CD4-positive, CD25-positive, alpha-beta regulatory T cell (primary cell): ENCODE measurements around the gene CD93. TPM values are rescaled to one million over a fixed set of nuclear protein-coding genes. Genes with fewer than 3 reads are reported as not detected.

Source experiments
- ATAC-seq, 2 donors: fragments of 150-1000 bp; cut with Tn5 transposase; one replicate each; pipeline ENCODE4 v1.10.0; 2021; ENCODE audit warnings: low read depth in 2 of 2, moderate number of reproducible peaks in 2 of 2, moderate library complexity in 1 of 2
- DNase-seq, 3 donors: peaks; one replicate each; pipeline versions ENCODE4 v3.0.0 to v3.0.0-alpha.2; 2012 to 2022; ENCODE audit warnings: mixed read lengths in 1 of 3
- H3K27ac ChIP-seq: one replicate; pipeline ENCODE4 v1.7.0; 2013; ENCODE audit warnings: mild to moderate bottlenecking, low read length; ENCODE audit not compliant: insufficient read depth, poor library complexity, severe bottlenecking
- H3K27me3 ChIP-seq: one replicate; pipeline ENCODE4 v1.7.0; 2013; ENCODE audit warnings: low read length; ENCODE audit not compliant: control insufficient read depth, insufficient read depth
- H3K36me3 ChIP-seq: one replicate; pipeline ENCODE4 v1.7.0; 2013; ENCODE audit warnings: mild to moderate bottlenecking, low read length, moderate library complexity; ENCODE audit not compliant: control insufficient read depth, insufficient read depth
- H3K4me1 ChIP-seq: 2 replicates; pipeline ENCODE4 v1.7.0; 2013; ENCODE audit warnings: mild to moderate bottlenecking, low read length; ENCODE audit not compliant: insufficient read depth, control insufficient read depth, poor library complexity, severe bottlenecking
- H3K4me3 ChIP-seq: one replicate; pipeline ENCODE4 v1.7.0; 2013; ENCODE audit warnings: low read depth, mild to moderate bottlenecking, low read length, moderate library complexity
- H3K9me3 ChIP-seq, 2 experiments: 1 replicate in 1 of 2; 2 replicates in 1 of 2; pipeline ENCODE4 v1.7.0; 2013; ENCODE audit warnings: low read length in 2 of 2, mild to moderate bottlenecking in 1 of 2, moderate library complexity in 1 of 2; ENCODE audit not compliant: control insufficient read depth in 2 of 2
- H3K27ac Mint-ChIP-seq, 3 donors: one replicate each; pipeline ENCODE4 v1.8.0; 2020 to 2022; ENCODE audit warnings: mild to moderate bottlenecking in 3 of 3, mixed read lengths in 3 of 3, moderate library complexity in 2 of 3
- H3K27me3 Mint-ChIP-seq: one replicate; pipeline ENCODE4 v1.8.0; 2022; ENCODE audit warnings: mild to moderate bottlenecking, mixed read lengths
- H3K36me3 Mint-ChIP-seq: one replicate; pipeline ENCODE4 v1.8.0; 2020; ENCODE audit warnings: mixed read lengths
- H3K4me1 Mint-ChIP-seq, 4 donors: one replicate each; pipeline ENCODE4 v1.8.0; 2020 to 2022; ENCODE audit warnings: mixed read lengths in 4 of 4, mild to moderate bottlenecking in 1 of 4
- H3K4me3 Mint-ChIP-seq, 4 donors: one replicate each; pipeline ENCODE4 v1.8.0; 2020 to 2022; ENCODE audit warnings: mild to moderate bottlenecking in 4 of 4, mixed read lengths in 4 of 4, moderate library complexity in 3 of 4
- H3K9me3 Mint-ChIP-seq, 7 donors: one replicate each; pipeline ENCODE4 v1.8.0; 2020 to 2022; ENCODE audit warnings: mixed read lengths in 7 of 7, mild to moderate bottlenecking in 3 of 7, moderate library complexity in 2 of 7
- polyA plus RNA-seq, 4 donors: library from polyadenylated mRNA; unstranded; fragments of 300-500 nt; fragmentation: Illumina TruSeq; gene quantifications; one replicate each; pipeline ENCODE4 v1.2.3, GENCODE V29; 2021
- total RNA-seq: library from RNA; stranded (reverse); gene quantifications from one replicate; pipeline ENCODE4 v1.2.3, GENCODE V29; 2022

The CD93 gene
- total and polyA plus RNA-seq, 5 donors from 2014 or later, result 0.12 to 3.3 (median 0.30) TPM

DNA sequence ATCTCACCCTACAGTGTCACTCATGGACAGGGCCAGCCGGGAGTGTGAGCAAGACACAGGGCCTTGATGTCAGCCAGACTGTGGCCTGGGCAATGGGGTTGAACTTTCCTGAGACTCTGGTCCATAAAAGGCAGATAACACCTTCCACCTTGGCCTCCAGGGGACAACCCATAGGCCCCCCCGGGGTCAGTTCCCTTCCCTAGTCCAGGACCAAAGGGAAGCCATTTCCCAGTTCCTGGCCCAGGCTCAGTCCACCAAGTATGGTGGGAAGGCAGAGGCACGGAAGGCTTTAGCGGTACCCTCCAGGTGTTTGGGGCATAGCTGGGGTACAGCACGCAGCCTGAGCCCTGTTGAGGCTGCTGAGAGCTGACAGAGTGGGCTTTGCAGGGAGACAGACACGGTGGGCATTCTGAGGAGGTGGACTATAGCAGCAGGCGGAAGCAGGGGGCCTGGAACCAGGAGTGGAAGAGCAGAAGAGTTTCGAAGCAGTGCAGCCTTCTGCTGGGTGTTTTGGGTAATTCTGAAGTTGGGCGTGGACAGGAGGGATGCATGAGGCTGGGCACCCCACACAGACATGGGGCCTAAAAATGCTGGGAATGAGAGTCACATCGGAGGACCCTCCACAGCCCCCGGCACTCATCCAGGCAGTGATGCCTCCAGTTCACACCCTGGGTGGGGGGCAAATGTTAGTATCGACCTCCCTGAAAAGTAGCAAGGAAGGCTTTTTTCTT lies 43.9 kb upstream of the CD93 start:
- peaks cover 10% of the 10 kb centered on the region for H3K4me1 ChIP-seq
- no peak overlapping the region for H3K4me3 ChIP-seq
- no peak overlapping the region for H3K27ac ChIP-seq
- Mint-ChIP-seq H3K9me3 (peaks cover 0 to under 1% (median 0%) of the 10 kb centered on the region in 7 donors), H3K4me1 (peaks cover 0 to 17% (median 8%) of the 10 kb centered on the region in 4 donors), H3K4me3 (no peak overlapping the region), H3K36me3 (no peaks in the 10 kb centered on the region), H3K27ac (no peak overlapping the region), H3K27me3 (no peaks in the 10 kb centered on the region)
- no peak for DNase-seq
- H3K27me3 ChIP-seq, result no peaks in the 10 kb centered on the region
- no peaks in the 10 kb centered on the region for H3K9me3 ChIP-seq
- no peaks in the 10 kb centered on the region for H3K36me3 ChIP-seq
- no peak for ATAC-seq

DNA sequence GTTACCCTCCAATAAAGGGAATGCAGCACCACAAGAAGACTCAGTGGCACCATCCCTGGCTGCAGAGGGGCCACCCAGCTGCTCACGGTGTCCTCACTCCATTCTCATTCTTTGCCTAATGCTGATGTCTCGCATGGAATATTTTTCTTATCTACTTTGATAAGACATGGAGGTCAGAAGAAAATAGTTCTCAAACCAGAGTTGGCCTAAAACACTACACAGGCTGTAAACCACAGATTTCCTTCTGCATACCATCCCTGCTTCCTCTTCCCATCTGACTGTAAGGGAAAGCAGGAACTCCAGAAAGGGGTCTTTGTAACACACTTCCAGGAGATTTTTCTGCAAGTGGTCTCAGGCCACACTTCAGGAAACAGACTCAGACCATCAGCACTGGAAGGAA lies 43.1 kb upstream of the CD93 start:
- Histone ChIP-seq H3K36me3 (no peaks in the 10 kb centered on the region), H3K4me3 (no peak overlapping the region), H3K27me3 (no peaks in the 10 kb centered on the region), H3K9me3 (no peaks in the 10 kb centered on the region), H3K4me1 (peaks cover 10% of the 10 kb centered on the region), H3K27ac (no peak overlapping the region)
- DNase-seq (no peak), ATAC-seq (no peak)
- Mint-ChIP-seq H3K4me1 (peaks cover 0 to 25% (median 12%) of the 10 kb centered on the region in 4 donors), H3K4me3 (no peak overlapping the region), H3K27me3 (no peaks in the 10 kb centered on the region), H3K9me3 (no peaks in the 10 kb centered on the region), H3K36me3 (no peaks in the 10 kb centered on the region), H3K27ac (no peak overlapping the region)

DNA sequence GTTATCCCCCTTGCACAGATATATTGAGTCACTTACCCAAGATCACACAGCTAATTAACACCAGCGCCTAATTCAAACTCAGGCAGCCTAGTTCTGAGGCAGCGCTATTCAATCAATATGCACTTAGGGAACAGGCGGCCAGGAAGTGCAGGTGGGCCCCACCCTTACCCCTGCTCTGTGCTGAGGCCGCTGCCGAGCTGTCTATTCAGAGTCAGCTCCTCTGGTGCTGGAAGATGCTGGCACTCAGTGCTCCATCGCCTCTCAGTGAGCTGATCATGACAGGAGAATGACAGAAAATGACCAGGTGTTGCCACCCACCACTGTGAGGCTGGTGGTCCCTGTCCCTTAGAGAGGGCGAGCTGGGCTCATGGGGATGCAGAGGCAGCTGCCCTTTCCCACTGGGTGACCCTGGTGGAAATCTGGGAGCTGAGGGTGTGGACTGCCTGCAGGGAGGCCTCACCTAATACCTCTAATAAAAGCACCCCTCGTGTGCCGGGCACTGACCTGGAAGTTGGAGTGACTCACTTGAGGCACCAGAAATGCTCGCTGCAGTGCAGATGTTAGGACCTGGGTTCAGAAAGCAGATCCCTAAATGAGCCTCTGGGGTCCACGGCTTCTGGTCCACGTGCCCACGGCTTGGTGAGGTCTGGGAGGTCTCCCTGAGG lies 42.5 kb upstream of the CD93 start:
- Mint-ChIP-seq H3K4me3 (peak overlapping the region in 1 of 4 donors; percentile 10), H3K27me3 (no peaks in the 10 kb centered on the region), H3K4me1 (peaks cover 0 to 30% (median 15%) of the 10 kb centered on the region in 4 donors), H3K36me3 (no peaks in the 10 kb centered on the region), H3K9me3 (no peaks in the 10 kb centered on the region), H3K27ac (peak overlapping the region in 2 of 3 donors; percentile 26 to 31)
- H3K9me3 ChIP-seq, result no peaks in the 10 kb centered on the region
- H3K27me3 ChIP-seq, result no peaks in the 10 kb centered on the region
- DNase-seq (no peak), ATAC-seq (no peak)
- H3K4me3 ChIP-seq, result no peak overlapping the region
- no peak overlapping the region for H3K27ac ChIP-seq
- no peaks in the 10 kb centered on the region for H3K36me3 ChIP-seq
- H3K4me1 ChIP-seq, result peaks cover 14% of the 10 kb centered on the region

DNA sequence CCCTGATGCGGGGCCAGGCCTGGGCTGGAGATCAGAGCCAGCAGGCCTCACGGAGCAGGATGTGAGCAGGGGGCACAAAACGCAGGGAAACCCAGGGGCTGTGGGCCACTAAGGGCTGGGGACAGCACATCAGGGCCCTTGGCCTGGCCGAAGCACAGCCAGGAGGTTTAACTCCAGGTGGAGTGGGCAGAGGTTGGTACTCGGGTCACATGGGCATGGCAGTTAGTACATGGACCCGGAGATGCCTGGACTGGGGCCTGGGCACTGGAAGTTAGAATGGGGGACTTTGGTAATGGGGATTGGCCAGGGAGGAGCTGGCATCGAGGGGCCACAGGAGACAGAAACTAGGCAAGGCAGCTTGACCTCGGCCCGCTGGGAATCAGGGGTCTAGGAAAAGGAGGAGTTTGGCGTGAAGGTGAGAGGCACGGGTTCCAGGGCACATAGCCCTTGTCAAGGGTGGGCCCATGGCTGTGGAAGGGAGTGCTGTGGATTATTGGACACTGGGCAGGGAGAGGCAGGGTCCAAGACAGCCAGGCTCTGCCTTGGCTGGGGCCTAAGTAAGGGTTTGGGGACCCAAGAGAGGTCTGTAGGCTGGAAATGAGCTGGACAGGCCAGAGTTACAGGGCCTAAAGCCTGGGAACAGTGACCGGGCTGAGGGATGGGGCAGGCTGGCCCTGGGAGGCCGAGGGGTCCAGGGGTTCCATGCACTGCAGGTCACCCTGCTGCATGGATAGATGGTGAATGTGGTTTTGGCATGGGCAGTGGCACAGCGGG lies 41.6 kb upstream of the CD93 start:
- H3K4me3 Mint-ChIP-seq, result no peak overlapping the region
- no peak for ATAC-seq

DNA sequence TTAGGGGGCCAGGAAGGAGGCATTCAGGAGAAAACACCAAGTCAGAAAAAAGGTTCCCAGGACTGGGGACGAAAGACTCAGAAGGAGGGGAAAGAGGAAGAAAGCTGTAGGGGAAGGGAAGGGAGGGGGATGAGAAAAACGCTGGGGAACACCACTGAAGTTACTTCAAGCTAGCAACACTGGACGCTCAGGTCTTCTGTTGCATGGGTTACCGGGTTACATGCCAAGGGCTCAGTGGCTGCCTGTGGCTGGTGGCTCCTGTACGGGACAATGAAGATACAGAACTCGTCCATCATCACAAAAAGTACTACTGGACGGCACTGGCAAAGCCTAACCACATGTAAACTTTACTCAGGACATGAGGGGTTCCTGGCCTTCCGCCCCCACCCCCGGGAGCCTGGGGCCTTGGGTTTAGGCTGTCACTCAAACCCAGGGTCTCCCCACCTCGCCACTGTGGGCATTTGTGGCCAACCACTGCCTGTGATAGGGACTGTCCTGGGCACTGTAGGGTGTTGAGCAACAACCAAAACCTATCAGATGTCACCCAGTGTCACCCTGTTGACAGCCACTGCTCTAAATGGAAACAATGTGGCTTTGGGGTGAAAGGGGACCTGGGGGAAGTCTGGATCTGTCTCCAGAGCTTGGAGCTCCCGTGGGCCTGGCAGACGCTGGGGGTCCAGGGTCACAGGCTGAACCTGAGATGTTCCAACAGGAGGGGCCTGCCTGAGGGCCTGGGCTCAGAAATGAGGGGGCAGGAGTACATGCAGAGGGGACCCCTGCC lies 40.3 kb upstream of the CD93 start:
- Histone ChIP-seq H3K27ac (no peak overlapping the region), H3K9me3 (no peaks in the 10 kb centered on the region), H3K36me3 (no peaks in the 10 kb centered on the region), H3K4me1 (peaks cover 14% of the 10 kb centered on the region), H3K4me3 (no peak overlapping the region), H3K27me3 (no peaks in the 10 kb centered on the region)
- Mint-ChIP-seq H3K9me3 (no peaks in the 10 kb centered on the region), H3K4me3 (no peak overlapping the region), H3K27me3 (no peaks in the 10 kb centered on the region), H3K27ac (peak overlapping the region in 1 of 3 donors; percentile 43), H3K36me3 (no peaks in the 10 kb centered on the region), H3K4me1 (peaks cover 0 to 35% (median 17%) of the 10 kb centered on the region in 4 donors)
- ATAC-seq, result no peak
- DNase-seq, result no peak

More for the DNA sequence above, 41.6 kb upstream of the CD93 start:
- Histone ChIP-seq H3K4me1 (peaks cover 14% of the 10 kb centered on the region), H3K27me3 (no peaks in the 10 kb centered on the region), H3K27ac (no peak overlapping the region), H3K36me3 (no peaks in the 10 kb centered on the region), H3K9me3 (no peaks in the 10 kb centered on the region), H3K4me3 (no peak overlapping the region)
- H3K27ac Mint-ChIP-seq, result peak overlapping the region in 2 of 3 donors; percentile 26 to 67
- peaks cover 0 to 35% (median 16%) of the 10 kb centered on the region in 4 donors for H3K4me1 Mint-ChIP-seq
- no peaks in the 10 kb centered on the region for H3K9me3 Mint-ChIP-seq
- H3K27me3 Mint-ChIP-seq, result no peaks in the 10 kb centered on the region
- no peak for DNase-seq
- H3K36me3 Mint-ChIP-seq, result no peaks in the 10 kb centered on the region

DNA sequence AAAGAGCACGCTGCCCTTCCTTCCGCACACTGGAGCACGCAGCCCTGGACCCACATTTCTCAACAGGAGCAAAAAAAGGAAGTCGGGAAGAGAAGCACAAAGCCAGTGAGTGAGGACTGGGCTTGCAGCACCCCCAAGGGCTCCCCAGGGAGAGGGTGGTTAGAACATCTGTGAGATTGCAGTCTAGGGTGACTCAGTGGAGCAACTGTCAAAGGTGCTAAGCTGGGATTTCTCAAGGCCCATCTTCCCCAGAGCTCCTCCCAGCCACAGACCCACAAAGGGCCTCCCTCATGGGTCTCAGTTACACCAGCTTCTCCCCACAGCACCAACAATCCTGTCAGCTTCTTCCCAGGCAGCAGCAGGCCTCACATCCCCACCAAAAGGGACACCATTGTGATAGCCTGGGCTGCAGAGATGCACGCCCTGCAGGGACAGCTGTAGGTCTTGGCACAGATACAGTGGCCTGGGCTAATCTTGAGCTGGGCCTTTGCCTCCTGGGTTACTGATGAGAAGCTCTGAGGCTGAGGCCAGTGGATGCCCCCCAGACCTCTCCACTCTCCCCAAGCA lies 39.6 kb upstream of the CD93 start:
- H3K27ac Mint-ChIP-seq, result peak overlapping the region in 1 of 3 donors; percentile 91
- no peaks in the 10 kb centered on the region for H3K9me3 Mint-ChIP-seq
- no peak overlapping the region for H3K4me3 ChIP-seq
- no peaks in the 10 kb centered on the region for H3K36me3 Mint-ChIP-seq
- peaks cover 0 to 39% (median 19%) of the 10 kb centered on the region in 4 donors for H3K4me1 Mint-ChIP-seq
- no peak for DNase-seq
- H3K27me3 Mint-ChIP-seq, result no peaks in the 10 kb centered on the region
- no peaks in the 10 kb centered on the region for H3K9me3 ChIP-seq
- H3K27ac ChIP-seq, result no peak overlapping the region
- peak; percentile 8 to 13 for ATAC-seq
- H3K27me3 ChIP-seq, result no peaks in the 10 kb centered on the region
- H3K4me1 ChIP-seq, result peaks cover 14% of the 10 kb centered on the region
- H3K4me3 Mint-ChIP-seq, result peak overlapping the region in 1 of 4 donors; percentile 38
- no peaks in the 10 kb centered on the region for H3K36me3 ChIP-seq

DNA sequence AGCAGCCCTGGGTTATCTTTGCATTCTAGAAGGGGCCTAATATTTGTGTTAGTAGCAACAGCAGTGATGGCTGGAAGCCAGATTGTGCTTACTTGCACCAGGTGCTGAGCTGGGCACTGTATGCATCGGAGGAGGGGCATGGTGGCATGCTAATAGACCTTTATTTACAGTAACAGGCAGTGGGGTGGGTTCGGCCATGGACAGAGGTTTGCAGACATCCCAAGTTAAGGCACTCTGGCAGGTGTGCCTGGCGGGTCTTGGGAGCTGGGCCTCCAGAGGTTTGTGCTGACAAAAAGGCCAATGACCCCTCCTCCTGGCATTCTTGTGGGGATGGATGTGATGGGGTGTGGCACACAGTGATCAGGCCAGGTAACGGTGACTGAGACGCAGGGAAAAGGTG lies 39.0 kb upstream of the CD93 start:
- H3K27me3 Mint-ChIP-seq, result no peaks in the 10 kb centered on the region
- peaks cover 0 to 41% (median 19%) of the 10 kb centered on the region in 4 donors for H3K4me1 Mint-ChIP-seq
- no peak for DNase-seq
- H3K4me3 ChIP-seq, result no peak overlapping the region
- H3K27ac ChIP-seq, result no peak overlapping the region
- ATAC-seq, result no peak
- no peaks in the 10 kb centered on the region for H3K9me3 ChIP-seq
- no peaks in the 10 kb centered on the region for H3K36me3 Mint-ChIP-seq
- peak overlapping the region in 1 of 3 donors; percentile 91 for H3K27ac Mint-ChIP-seq
- H3K4me1 ChIP-seq, result peaks cover 14% of the 10 kb centered on the region
- H3K9me3 Mint-ChIP-seq, result no peaks in the 10 kb centered on the region
- H3K4me3 Mint-ChIP-seq, result peak overlapping the region in 2 of 4 donors; percentile 8 to 75
- no peaks in the 10 kb centered on the region for H3K36me3 ChIP-seq
- H3K27me3 ChIP-seq, result no peaks in the 10 kb centered on the region
